ENCODE data around the gene ATP1A1. TPM values are rescaled to one million over a fixed set of nuclear protein-coding genes. Genes with fewer than 3 reads are reported as not detected.

ATP1A1 gene
- total RNA-seq, 2 donors from 2014 or later: 718 to 936 TPM

DNA sequence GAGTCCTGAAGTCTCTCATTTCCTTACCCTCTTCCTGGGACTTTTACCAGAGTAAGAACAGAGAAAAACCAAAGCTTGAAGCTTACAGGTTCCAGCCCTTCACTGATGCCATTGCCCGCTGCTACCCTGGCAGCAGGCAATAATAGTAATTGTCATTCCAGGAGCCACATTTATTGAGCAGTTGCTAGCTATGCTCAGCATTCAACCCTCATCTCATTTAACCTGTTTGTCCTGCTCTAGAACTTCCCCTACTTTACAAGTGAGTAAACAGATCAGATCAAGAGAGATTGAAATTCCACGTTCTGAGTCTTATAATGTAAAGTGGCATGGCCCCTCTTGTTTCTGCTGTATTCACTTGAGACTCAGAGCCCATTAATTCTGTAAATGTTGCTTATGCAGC is 80.4 kb downstream of the ATP1A1 start:
- no peak overlapping the region for H3K9ac ChIP-seq (ENCODE audit: low read depth in 2 of 2, low read length in 2 of 2)
- DNase-seq: no peak
- H3K4me1 ChIP-seq: no peaks in the 10 kb centered on the region
- H3K27ac ChIP-seq: no peak overlapping the region
- no peaks in the 10 kb centered on the region for H3K36me3 ChIP-seq
- no peaks in the 10 kb centered on the region for H3K27me3 ChIP-seq
- intact Hi-C loops (cut with DNase I): no loop called here
- TF ChIP-seq, protein P1, sequence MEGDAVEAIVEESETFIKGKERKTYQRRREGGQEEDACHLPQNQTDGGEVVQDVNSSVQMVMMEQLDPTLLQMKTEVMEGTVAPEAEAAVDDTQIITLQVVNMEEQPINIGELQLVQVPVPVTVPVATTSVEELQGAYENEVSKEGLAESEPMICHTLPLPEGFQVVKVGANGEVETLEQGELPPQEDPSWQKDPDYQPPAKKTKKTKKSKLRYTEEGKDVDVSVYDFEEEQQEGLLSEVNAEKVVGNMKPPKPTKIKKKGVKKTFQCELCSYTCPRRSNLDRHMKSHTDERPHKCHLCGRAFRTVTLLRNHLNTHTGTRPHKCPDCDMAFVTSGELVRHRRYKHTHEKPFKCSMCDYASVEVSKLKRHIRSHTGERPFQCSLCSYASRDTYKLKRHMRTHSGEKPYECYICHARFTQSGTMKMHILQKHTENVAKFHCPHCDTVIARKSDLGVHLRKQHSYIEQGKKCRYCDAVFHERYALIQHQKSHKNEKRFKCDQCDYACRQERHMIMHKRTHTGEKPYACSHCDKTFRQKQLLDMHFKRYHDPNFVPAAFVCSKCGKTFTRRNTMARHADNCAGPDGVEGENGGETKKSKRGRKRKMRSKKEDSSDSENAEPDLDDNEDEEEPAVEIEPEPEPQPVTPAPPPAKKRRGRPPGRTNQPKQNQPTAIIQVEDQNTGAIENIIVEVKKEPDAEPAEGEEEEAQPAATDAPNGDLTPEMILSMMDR (IDR thresholded peaks at IDR 0.05): no peak
- H3K9me3 ChIP-seq: no peaks in the 10 kb centered on the region
- H3K4me3 ChIP-seq: no peak overlapping the region

DNA sequence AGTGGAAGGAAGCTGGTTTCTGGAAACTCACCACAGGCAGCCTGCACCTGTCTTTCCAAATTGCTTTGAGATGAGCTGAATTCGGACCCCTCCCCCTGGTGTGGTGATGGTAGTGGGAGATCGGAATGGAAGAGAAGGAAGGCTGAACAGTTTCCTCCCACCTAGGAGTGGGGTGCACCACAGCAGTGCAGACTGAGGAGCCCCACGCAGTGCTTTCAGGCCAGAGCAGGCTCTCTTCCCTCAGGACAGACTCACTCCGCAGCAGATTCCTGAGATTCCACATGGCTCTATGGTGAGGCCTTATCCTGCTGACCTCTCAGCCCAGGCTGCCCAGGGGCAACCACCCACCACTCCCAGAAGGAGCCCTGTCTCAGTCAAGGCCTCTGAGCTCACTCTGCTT is 80.9 kb downstream of the ATP1A1 start:
- intact Hi-C loops (cut with DNase I): no loop called here
- TF ChIP-seq, protein P1 (IDR thresholded peaks at IDR 0.05): no peak
- Histone ChIP-seq H3K9me3 (no peaks in the 10 kb centered on the region), H3K27ac (no peak overlapping the region), H3K4me1 (no peaks in the 10 kb centered on the region), H3K4me3 (no peak overlapping the region), H3K9ac (ENCODE audit: low read depth in 2 of 2, low read length in 2 of 2) (no peak overlapping the region), H3K27me3 (no peaks in the 10 kb centered on the region), H3K36me3 (no peaks in the 10 kb centered on the region)
- DNase-seq: no peak

Other genes starting within 250 kb of the ATP1A1 start
- gene CD58, start 197.8 kb downstream of the ATP1A1 start, total RNA-seq: 10 to 100 TPM; 16.1 to 25.9 TPM